Measurements from ENCODE around the gene N4BP3. TPM values are rescaled to one million over a fixed set of nuclear protein-coding genes. Genes with fewer than 3 reads are reported as not detected.
A peak's percentile ranks its signal among the peaks of the same experiment; 100 is the strongest.
"Not testable (repeated sequence)": the region's sequence is repeated elsewhere in the genome, so short reads cannot be mapped to it uniquely, and the experiment has no call there.

Gene N4BP3
- total RNA-seq, 1 donor from 2014 or later = 5.2 TPM

DNA sequence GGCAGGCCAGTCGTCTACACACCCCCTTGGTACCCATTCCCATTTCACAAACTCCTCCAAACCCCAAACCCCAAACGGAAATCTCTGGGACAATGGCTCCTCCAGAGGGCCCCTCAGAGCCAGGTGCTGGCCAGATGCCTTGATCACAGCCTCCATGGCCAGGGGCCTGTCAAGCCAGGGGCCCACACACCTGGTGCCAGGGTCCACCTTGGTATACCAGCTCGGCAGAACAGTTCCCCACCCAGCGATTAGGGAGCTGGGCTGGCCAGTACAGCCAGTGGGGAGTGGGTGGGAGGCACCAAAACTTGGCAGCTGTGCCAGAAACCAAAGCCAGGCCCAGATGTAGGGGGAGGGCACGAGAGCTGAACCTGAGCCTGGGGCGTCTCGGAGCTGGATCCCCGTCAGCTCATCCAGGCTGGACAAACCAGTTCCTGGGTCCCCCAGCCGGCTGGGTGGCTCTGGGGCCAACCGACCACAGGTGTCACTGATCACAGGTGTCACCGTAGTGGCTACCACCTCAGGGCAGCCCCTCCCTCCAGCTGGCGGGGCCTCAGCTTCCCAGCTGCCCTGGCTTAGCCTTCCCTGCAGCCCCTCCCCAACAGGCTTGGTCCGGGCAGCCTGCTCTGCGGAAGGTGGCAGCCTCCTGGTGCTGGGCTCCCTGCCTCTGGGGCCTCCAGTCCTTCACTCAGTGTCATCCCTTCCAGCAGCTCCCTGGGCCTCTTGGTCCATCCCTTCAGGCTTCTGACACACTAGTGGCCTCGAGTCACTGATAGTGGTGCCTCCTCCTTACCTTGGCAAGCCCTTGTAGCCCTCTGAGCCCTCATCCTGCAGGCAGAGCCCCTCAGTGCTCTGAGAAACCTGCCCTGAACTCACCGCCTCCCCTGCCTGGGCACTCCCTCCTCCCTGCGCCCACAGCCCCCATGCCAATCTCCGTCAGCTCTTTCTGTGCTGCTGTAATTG is 10.9 kb downstream of the N4BP3 start:
- no peak for ATAC-seq
- H3K27ac ChIP-seq = no peak overlapping the region

DNA sequence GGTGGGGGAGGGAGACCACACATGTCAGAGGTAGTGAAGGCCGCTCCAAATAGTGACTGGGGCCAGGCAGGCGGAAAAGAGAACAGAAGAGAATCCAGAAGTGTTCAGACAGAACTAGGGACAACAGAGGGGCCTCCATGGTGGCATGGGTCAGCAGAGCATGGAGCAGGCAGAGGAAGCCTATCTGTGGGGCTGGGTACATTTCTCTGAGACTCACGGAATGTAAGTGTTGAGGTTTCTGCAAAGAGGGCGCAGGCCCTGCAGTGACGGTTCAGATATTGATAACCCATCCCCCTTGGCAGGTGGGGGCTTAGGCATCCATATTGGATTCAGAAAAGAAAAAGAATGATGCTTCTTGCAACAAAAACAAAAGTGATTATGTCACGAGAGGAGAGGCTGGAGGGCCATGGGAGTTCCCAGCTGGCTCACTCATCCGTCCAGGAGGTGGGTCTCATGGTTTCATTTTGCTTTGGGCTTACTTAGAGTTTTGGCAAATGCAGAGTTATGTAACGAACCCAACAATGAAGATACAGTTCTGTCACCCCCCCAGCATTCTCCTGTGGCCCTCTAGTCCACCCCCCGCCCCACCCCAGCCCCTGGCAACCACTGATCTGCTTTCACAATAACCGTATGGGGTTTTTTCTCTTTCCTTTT is 12.0 kb downstream of the N4BP3 start:
- TF ChIP-seq, protein P1, sequence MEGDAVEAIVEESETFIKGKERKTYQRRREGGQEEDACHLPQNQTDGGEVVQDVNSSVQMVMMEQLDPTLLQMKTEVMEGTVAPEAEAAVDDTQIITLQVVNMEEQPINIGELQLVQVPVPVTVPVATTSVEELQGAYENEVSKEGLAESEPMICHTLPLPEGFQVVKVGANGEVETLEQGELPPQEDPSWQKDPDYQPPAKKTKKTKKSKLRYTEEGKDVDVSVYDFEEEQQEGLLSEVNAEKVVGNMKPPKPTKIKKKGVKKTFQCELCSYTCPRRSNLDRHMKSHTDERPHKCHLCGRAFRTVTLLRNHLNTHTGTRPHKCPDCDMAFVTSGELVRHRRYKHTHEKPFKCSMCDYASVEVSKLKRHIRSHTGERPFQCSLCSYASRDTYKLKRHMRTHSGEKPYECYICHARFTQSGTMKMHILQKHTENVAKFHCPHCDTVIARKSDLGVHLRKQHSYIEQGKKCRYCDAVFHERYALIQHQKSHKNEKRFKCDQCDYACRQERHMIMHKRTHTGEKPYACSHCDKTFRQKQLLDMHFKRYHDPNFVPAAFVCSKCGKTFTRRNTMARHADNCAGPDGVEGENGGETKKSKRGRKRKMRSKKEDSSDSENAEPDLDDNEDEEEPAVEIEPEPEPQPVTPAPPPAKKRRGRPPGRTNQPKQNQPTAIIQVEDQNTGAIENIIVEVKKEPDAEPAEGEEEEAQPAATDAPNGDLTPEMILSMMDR (IDR thresholded peaks at IDR 0.05) = no peak
- no peak for ATAC-seq
- H3K36me3 ChIP-seq = no peaks in the 10 kb centered on the region
- H3K4me3 ChIP-seq = no peak overlapping the region
- peaks cover 4% of the 10 kb centered on the region for H3K27me3 ChIP-seq
- no peak for DNase-seq
- no peaks in the 10 kb centered on the region for H3K4me1 ChIP-seq
- no peak overlapping the region for H3K27ac ChIP-seq
- H3K9me3 ChIP-seq = no peaks in the 10 kb centered on the region
- intact Hi-C loops (cut with DNase I) = no loop called here

More for the DNA sequence above, 10.9 kb downstream of the N4BP3 start:
- H3K9me3 ChIP-seq = no peaks in the 10 kb centered on the region
- TF ChIP-seq, protein P1 (IDR thresholded peaks at IDR 0.05) = no peak
- no peaks in the 10 kb centered on the region for H3K4me1 ChIP-seq
- no peaks in the 10 kb centered on the region for H3K36me3 ChIP-seq
- H3K4me3 ChIP-seq = no peak overlapping the region
- intact Hi-C loops (cut with DNase I) = no loop called here
- no peak for DNase-seq
- H3K27me3 ChIP-seq = peaks cover 4% of the 10 kb centered on the region

DNA sequence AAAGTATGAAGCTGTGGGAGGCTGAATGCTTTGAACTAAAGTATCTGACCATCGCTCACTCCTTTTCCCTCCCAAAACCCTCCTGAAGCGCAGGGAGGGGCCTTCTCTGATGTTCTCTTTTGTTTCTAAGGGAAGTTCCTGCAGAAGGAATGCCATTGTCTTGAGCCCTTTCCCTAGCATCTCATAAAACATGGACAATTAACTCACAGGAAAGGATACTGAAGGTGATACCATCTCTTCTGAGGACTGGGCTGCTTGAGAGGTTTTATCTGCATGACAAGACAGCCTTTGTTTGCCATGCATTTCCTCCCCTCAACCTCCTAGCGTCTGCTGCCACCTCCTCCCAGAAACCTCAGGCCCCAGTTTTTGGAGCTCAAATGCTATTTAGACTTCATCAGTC is 13.2 kb downstream of the N4BP3 start:
- Histone ChIP-seq H3K9me3 (no peaks in the 10 kb centered on the region), H3K4me3 (no peak overlapping the region), H3K36me3 (no peaks in the 10 kb centered on the region), H3K27ac (no peak overlapping the region), H3K4me1 (peaks cover 1% of the 10 kb centered on the region), H3K27me3 (peaks cover 4% of the 10 kb centered on the region)
- intact Hi-C loops (cut with DNase I) = no loop called here
- ATAC-seq = no peak
- TF ChIP-seq, protein P1 (IDR thresholded peaks at IDR 0.05) = no peak
- no peak for DNase-seq

DNA sequence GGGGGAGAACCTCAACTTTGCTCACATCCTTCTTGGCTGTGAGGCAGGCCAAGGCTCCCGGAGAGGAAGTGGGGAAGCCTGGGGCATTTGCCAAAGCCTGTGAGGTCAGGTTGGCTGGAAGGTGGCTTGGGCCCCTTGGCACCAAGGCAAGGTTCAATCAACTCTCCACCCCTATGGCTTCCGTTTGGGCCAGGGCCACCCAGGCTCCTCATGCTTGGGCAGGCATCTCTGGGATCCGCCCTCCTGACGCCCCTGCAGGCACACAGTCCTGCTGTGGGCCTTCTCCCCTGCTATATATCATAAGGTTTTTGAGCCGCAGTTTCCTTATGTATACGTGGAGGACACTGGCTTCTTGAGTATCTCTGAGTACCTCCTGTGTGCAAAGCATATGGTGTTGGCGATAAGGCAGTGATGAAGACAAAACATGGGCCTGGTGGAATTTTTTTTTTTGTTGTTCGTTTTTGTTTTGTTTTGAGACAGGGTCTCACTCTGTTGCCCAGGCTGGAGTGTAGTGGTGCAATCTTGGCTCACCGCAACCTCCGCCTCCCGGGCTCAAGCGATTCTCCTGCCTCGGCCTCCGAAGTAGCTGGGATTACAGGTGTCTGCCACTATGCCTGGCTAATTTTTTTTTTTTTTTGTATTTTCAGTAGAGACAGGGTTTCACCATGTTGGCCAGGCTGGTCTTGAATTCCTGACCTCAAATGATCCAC is 14.1 kb downstream of the N4BP3 start:
- H3K4me3 ChIP-seq; DNase-seq; ATAC-seq; intact Hi-C loops (cut with DNase I); H3K27me3 ChIP-seq; H3K27ac ChIP-seq; H3K9me3 ChIP-seq; H3K36me3 ChIP-seq: not testable (repeated sequence)
- H3K4me1 ChIP-seq = peaks cover 10% of the 10 kb centered on the region

DNA sequence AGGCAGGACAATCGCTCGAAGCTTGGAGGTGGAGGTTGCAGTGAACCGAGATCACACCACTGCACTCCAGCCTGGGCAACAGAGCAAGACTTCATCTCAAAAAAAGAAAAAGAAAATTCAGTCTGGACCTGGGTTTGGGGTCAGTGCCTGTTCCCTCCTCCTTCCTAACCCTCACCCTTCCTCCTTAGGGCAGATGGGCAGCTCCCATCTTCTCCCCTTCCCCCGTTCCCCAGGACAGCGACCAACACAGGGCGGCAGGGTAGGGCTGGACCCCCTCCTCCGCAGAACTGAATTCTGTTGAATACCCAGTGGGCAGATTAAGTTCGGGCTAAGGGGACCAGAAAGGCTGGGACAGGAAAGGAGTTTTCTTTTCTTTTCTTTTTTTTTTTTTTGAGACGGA is 16.0 kb downstream of the N4BP3 start:
- no peak overlapping the region for H3K27ac ChIP-seq
- intact Hi-C loops (cut with DNase I) = no loop called here
- peaks cover 10% of the 10 kb centered on the region for H3K4me1 ChIP-seq
- DNase-seq = no peak
- H3K9me3 ChIP-seq = no peaks in the 10 kb centered on the region
- H3K36me3 ChIP-seq = peaks cover 6% of the 10 kb centered on the region
- TF ChIP-seq, protein P1 (IDR thresholded peaks at IDR 0.05) = no peak
- H3K4me3 ChIP-seq = no peak overlapping the region
- no peak for ATAC-seq
- H3K27me3 ChIP-seq = no peaks in the 10 kb centered on the region

DNA sequence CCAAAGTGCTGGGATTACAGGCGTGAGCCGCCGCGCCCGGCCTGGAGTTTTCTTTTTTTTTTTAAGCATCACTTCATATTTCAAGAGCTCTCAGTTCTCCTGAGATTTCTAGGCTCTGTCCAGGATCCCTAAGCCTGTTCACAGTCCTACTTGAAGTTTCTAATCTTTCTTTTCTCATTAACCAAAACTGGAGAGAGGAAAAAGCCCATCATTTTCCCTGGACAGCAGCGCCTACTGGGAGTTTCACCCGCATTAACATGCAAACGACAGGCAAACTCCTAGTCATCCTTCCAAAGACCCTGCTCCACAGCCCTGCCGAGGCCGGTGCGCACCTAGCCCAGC is 16.9 kb downstream of the N4BP3 start:
- DNase-seq; intact Hi-C loops (cut with DNase I); H3K27me3 ChIP-seq; H3K9me3 ChIP-seq; ATAC-seq: not testable (repeated sequence)
- H3K36me3 ChIP-seq = peaks cover 12% of the 10 kb centered on the region
- H3K27ac ChIP-seq = peak overlapping the region; percentile 89
- H3K4me3 ChIP-seq = peak overlapping the region; percentile 90
- peaks cover 10% of the 10 kb centered on the region for H3K4me1 ChIP-seq

Data from upper lobe of right lung (tissue), 1 donor.